OCI-LY3 (cell line): ENCODE data around the gene UGT1A4.

ENCODE experiments used
- H2AFZ ChIP-seq: fragments of 200-600, 300-600 bp; shearing (Covaris generic); 2 replicates; pipeline ENCODE4 v1.6.0; 2014; ENCODE audit warnings: antibody characterized with exemption, low read depth, low read length
- H3K27ac ChIP-seq: fragments of 200-600, 300-600 bp; sonication (generic); 2 replicates; pipeline ENCODE4 v1.5.1; 2014; ENCODE audit warnings: mild to moderate bottlenecking, low read length, moderate library complexity, mixed read lengths
- H3K27me3 ChIP-seq: fragments of 200-600, 300-600 bp; sonication (generic); 2 replicates; pipeline ENCODE4 v1.6.1; 2014; ENCODE audit warnings: low read depth, low read length, mixed read lengths
- H3K36me3 ChIP-seq: fragments of 200-600, 300-600 bp; sonication (generic); replicated peaks from 2 replicates; pipeline ENCODE3; 2014; ENCODE audit warnings: low read depth, low read length, mixed read lengths
- H3K4me1 ChIP-seq: fragments of 300-600, 200-600 bp; sonication (generic); 2 replicates; pipeline ENCODE4 v1.6.1; 2014; ENCODE audit warnings: low read length, mixed read lengths
- H3K4me2 ChIP-seq: fragments of 200-600, 300-600 bp; sonication (generic); 2 replicates; pipeline ENCODE4 v1.6.1; 2014; ENCODE audit warnings: low read length, mixed read lengths
- H3K4me3 ChIP-seq: fragments of 300-600, 200-600 bp; sonication (generic); 2 replicates; pipeline ENCODE4 v1.5.1; 2014; ENCODE audit warnings: antibody characterized with exemption, mild to moderate bottlenecking, low read length, moderate library complexity
- H3K79me2 ChIP-seq: fragments of 300-600, 200-600 bp; shearing (Covaris generic); 2 replicates; pipeline ENCODE4 v1.6.1; 2014; ENCODE audit warnings: mild to moderate bottlenecking, low read length, mixed read lengths
- H3K9ac ChIP-seq: fragments of 300-600, 200-600 bp; shearing (Covaris generic); 2 replicates; pipeline ENCODE4 v1.6.0; 2014; ENCODE audit warnings: mild to moderate bottlenecking, low read length, moderate library complexity
- H3K9me3 ChIP-seq: fragments of 200-600, 300-600 bp; shearing (Covaris generic); 2 replicates; pipeline ENCODE4 v1.6.1; 2014; ENCODE audit warnings: low read length, mixed read lengths; ENCODE audit not compliant: insufficient read depth
- H4K20me1 ChIP-seq: fragments of 200-600, 300-600 bp; sonication (generic); 2 replicates; pipeline ENCODE4 v1.6.1; 2016; ENCODE audit warnings: low read length, mixed read lengths; ENCODE audit not compliant: insufficient read depth
- EZH2phosphoT487 ChIP-seq: fragments of 200-600 bp; shearing (Covaris generic); IDR thresholded peaks from 2 replicates; pipeline ENCODE4 v1.6.1; 2018; ENCODE audit warnings: antibody characterized with exemption, mixed run types, low read depth
- TF ChIP-seq, protein P1 (sequence below): fragments of 200-600, 300-600 bp; sonication (generic); IDR thresholded peaks from 2 replicates; pipeline ENCODE4 v1.5.1; 2014; ENCODE audit warnings: antibody characterized with exemption, low read length, low read depth

UGT1A4 gene

GRCh38 chr2:233766416-233766815, 47.9 kb downstream of the UGT1A4 start:
- Histone ChIP-seq H3K9ac (no peak overlapping the region), H2AFZ (no peak overlapping the region), H4K20me1 (no peaks in the 10 kb centered on the region), H3K79me2 (no peaks in the 10 kb centered on the region), H3K27ac (no peak overlapping the region), H3K4me3 (no peak overlapping the region), H3K9me3 (no peaks in the 10 kb centered on the region), H3K36me3 (no peaks in the 10 kb centered on the region), H3K4me1 (no peaks in the 10 kb centered on the region), H3K4me2 (no peak overlapping the region), H3K27me3 (peaks cover 11% of the 10 kb centered on the region; the same call in 1 of the 2 replicates)
- TF ChIP-seq EZH2phosphoT487, result no peak
- TF ChIP-seq, protein P1, sequence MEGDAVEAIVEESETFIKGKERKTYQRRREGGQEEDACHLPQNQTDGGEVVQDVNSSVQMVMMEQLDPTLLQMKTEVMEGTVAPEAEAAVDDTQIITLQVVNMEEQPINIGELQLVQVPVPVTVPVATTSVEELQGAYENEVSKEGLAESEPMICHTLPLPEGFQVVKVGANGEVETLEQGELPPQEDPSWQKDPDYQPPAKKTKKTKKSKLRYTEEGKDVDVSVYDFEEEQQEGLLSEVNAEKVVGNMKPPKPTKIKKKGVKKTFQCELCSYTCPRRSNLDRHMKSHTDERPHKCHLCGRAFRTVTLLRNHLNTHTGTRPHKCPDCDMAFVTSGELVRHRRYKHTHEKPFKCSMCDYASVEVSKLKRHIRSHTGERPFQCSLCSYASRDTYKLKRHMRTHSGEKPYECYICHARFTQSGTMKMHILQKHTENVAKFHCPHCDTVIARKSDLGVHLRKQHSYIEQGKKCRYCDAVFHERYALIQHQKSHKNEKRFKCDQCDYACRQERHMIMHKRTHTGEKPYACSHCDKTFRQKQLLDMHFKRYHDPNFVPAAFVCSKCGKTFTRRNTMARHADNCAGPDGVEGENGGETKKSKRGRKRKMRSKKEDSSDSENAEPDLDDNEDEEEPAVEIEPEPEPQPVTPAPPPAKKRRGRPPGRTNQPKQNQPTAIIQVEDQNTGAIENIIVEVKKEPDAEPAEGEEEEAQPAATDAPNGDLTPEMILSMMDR, result no peak

DNA sequence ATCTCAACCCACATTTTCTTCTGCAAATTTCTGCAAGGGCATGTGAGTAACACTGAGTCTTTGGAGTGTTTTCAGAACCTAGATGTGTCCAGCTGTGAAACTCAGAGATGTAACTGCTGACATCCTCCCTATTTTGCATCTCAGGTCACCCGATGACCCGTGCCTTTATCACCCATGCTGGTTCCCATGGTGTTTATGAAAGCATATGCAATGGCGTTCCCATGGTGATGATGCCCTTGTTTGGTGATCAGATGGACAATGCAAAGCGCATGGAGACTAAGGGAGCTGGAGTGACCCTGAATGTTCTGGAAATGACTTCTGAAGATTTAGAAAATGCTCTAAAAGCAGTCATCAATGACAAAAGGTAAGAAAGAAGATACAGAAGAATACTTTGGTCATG, 49.5 kb downstream of the UGT1A4 start:
- Histone ChIP-seq H3K9me3 (no peaks in the 10 kb centered on the region), H3K4me1 (no peaks in the 10 kb centered on the region), H3K4me3 (no peak overlapping the region), H3K9ac (no peak overlapping the region), H4K20me1 (no peaks in the 10 kb centered on the region), H3K27ac (no peak overlapping the region), H3K4me2 (no peak overlapping the region), H2AFZ (no peak overlapping the region), H3K79me2 (no peaks in the 10 kb centered on the region), H3K27me3 (peaks cover 11% of the 10 kb centered on the region; the same call in 1 of the 2 replicates), H3K36me3 (no peaks in the 10 kb centered on the region)
- no peak for TF ChIP-seq EZH2phosphoT487
- TF ChIP-seq, protein P1, result no peak

- no peaks in the 10 kb centered on the region for H3K79me2 ChIP-seq
- H3K9me3 ChIP-seq, result no peaks in the 10 kb centered on the region
- no peak overlapping the region for H3K9ac ChIP-seq
- TF ChIP-seq, protein P1, result no peak
- no peak for TF ChIP-seq EZH2phosphoT487
- no peak overlapping the region for H2AFZ ChIP-seq
- no peaks in the 10 kb centered on the region for H3K36me3 ChIP-seq
- no peak overlapping the region for H3K4me3 ChIP-seq
- 0 out of 2 replicates have a peak, but pooled peaks cover 3% of the 10 kb centered on the region for H3K27me3 ChIP-seq
- no peaks in the 10 kb centered on the region for H4K20me1 ChIP-seq
- H3K4me2 ChIP-seq, result no peak overlapping the region
- H3K4me1 ChIP-seq, result no peaks in the 10 kb centered on the region
- no peak overlapping the region for H3K27ac ChIP-seq
Measured at GRCh38 chr2:233769260-233769659, 50.7 kb downstream of the UGT1A4 start.

- TF ChIP-seq EZH2phosphoT487, result no peak
- TF ChIP-seq, protein P1, result no peak
Measured at GRCh38 chr2:233772153-233772552, 53.6 kb downstream of the UGT1A4 start.

More at GRCh38 chr2:233772153-233772552, 53.6 kb downstream of the UGT1A4 start:
- Histone ChIP-seq H4K20me1 (no peaks in the 10 kb centered on the region), H3K4me2 (no peak overlapping the region), H2AFZ (no peak overlapping the region), H3K36me3 (no peaks in the 10 kb centered on the region), H3K9ac (no peak overlapping the region), H3K4me1 (no peaks in the 10 kb centered on the region), H3K4me3 (no peak overlapping the region), H3K27ac (no peak overlapping the region), H3K9me3 (no peaks in the 10 kb centered on the region), H3K79me2 (no peaks in the 10 kb centered on the region), H3K27me3 (no peaks in the 10 kb centered on the region)
